ENCODE results near the gene FEZ2.
A peak's percentile ranks its signal among the peaks of the same experiment; 100 is the strongest.

Gene FEZ2

GRCh38 chr2:36516136-36516870 lies 81.7 kb downstream of the FEZ2 start:
- TF ChIP-seq ZFX (IDR thresholded peaks at IDR 0.05; ENCODE audit: borderline replicate concordance) (no peak), CTCF (IDR thresholded peaks at IDR 0.05) (no peak)
- H3K27ac ChIP-seq = no peak overlapping the region

DNA sequence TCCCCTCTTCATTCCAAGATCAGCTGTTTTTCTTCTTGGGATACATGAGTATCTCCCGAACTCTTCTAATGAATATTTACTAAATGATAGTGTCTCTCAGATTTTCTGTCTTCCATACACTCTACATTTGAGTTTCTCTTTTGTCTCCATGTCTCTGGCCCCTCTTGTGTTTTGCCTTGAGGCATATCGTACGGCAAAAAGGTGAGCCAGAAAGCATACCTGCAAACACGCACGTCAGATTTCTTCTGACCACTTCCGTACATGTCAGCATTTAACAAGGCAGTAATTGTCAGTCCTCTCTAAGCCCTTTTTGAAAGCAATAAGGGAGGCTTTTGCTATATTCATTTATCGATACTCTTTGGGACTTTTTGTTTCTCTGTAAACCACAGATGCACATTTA lies 82.4 kb downstream of the FEZ2 start:
- H3K27ac ChIP-seq = no peak overlapping the region
- no peak for TF ChIP-seq CTCF (IDR thresholded peaks at IDR 0.05)
- TF ChIP-seq ZFX (IDR thresholded peaks at IDR 0.05; ENCODE audit: borderline replicate concordance) = no peak

DNA sequence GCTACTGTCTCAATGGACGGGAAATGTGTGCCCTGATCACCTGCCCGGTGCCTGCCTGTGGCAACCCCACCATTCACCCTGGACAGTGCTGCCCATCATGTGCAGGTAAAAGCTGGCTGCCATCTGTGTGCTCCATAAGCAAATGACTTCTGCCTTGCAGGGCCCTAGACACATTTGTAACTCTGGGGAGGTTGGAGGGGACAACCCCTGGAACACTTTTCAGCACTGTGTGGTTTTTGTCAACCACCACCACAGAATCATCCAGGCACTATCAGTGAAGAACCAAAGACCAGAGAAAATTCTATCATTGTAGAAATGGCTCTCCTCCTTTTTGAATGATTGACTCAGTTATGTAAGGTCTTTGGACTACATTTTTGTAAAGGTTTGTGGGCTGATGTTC lies 84.3 kb downstream of the FEZ2 start:
- no peak for TF ChIP-seq CTCF (IDR thresholded peaks at IDR 0.05)
- no peak for TF ChIP-seq ZFX (IDR thresholded peaks at IDR 0.05; ENCODE audit: borderline replicate concordance)
- H3K27ac ChIP-seq = no peak overlapping the region

DNA sequence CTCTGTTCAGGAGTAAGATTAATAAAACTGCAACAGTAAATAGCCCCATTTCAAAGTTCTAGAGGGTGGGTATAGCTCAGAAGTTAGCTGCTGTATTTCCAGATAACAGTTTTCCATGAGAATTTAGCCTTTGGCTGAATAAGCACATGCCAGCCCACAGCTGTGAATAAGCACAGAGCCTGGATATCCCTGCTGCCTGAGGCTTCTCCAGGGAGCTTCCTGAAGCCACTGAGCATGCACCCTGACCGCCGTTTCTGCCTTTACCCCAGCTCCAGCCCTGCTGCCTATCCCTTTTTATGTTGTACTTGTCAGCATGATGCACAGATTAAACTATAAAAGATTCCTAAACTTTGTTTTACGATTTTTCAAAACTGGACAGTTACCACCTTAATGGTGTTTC lies 85.3 kb downstream of the FEZ2 start:
- H3K27ac ChIP-seq = no peak overlapping the region
- TF ChIP-seq ZFX (IDR thresholded peaks at IDR 0.05; ENCODE audit: borderline replicate concordance) (no peak), CTCF (IDR thresholded peaks at IDR 0.05) (no peak)

DNA sequence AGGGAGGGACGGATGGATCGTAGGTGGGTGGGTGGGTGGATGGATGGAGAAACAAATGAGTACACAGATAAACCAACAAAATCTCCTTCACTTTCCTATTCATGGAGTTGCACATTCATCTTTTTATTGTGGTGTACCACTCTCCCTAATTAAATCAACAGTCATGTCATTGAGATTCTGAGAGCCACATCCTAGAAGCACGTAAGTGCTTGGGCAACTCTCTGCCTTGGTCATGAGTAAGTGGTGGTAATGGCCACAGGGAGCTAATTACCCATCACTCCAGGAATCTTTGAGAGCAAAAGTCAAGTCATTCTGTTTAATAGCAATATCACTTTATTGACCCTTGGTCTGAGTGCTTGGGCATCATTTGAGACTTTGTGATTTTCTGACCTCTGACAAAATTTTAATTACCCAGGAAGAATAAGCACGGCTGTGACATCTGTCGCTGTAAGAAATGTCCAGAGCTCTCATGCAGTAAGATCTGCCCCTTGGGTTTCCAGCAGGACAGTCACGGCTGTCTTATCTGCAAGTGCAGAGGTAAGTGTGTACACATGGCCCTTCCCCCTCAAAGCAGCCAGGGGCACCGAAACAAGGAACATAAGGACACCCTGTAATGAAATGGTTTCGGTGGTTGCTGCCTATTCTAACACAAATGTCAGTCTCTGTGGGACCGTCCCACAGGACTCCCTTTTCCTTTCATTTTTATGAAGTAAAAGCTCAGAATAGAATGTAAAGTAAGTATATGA lies 85.9 kb downstream of the FEZ2 start:
- no peak overlapping the region for H3K27ac ChIP-seq
- TF ChIP-seq CTCF (IDR thresholded peaks at IDR 0.05) (no peak), ZFX (IDR thresholded peaks at IDR 0.05; ENCODE audit: borderline replicate concordance) (no peak)

- TF ChIP-seq ZFX (IDR thresholded peaks at IDR 0.05; ENCODE audit: borderline replicate concordance) = no peak
- no peak for TF ChIP-seq CTCF (IDR thresholded peaks at IDR 0.05)
- H3K27ac ChIP-seq = no peak overlapping the region
Observed at GRCh38 chr2:36509075-36509474, 88.9 kb downstream of the FEZ2 start.

- no peak overlapping the region for H3K27ac ChIP-seq
- TF ChIP-seq ZFX (IDR thresholded peaks at IDR 0.05; ENCODE audit: borderline replicate concordance) (no peak), CTCF (IDR thresholded peaks at IDR 0.05) (peak; percentile 94)
Observed at GRCh38 chr2:36507408-36507812, 90.6 kb downstream of the FEZ2 start.

Data from 22Rv1 (cell line).